Gastrocnemius medialis (tissue), 4 donors: ENCODE measurements around the gene ARL16.

ENCODE experiments used
- CTCF ChIP-seq, 5 experiments: fragments of 450-650 bp in 3 of 5; fragments of 200-600 bp in 2 of 5; sonication (generic) in 2 of 5; IDR thresholded peaks in 4 of 5; conservative IDR thresholded peaks in 1 of 5; 1 replicate in 4 of 5; 2 replicates in 1 of 5; pipeline ENCODE4 v1.5.1; 2016 to 2019; ENCODE audit warnings: antibody characterized with exemption in 5 of 5, mild to moderate bottlenecking in 3 of 5, moderate library complexity in 3 of 5
- POLR2A ChIP-seq, 2 donors: fragments of 450-650 bp; IDR thresholded peaks; one replicate each; pipeline ENCODE4 v1.6.1; 2017; ENCODE audit warnings: antibody characterized with exemption in 2 of 2, mild to moderate bottlenecking in 2 of 2, moderate library complexity in 2 of 2

GRCh38 chr17:81725439-81725838 lies 41.8 kb upstream of the ARL16 start:
- TF ChIP-seq CTCF (IDR thresholded peaks at IDR 0.05 in 4 of 5, conservative IDR thresholded peaks at IDR 0.05 in 1 of 5) (no peak), POLR2A (IDR thresholded peaks at IDR 0.05) (no peak)
